Neural progenitor cell (in vitro differentiated cells): ENCODE results near the gene CALR. TPM values are rescaled to one million over a fixed set of nuclear protein-coding genes. Genes with fewer than 3 reads are reported as not detected.

Source experiments
- DNase-seq: peaks from one replicate; pipeline ENCODE4 v3.0.0-alpha.2; 2016; ENCODE audit warnings: low spot score
- H2AFZ ChIP-seq: fragments of 200-600 bp; sonication (generic); replicated peaks from 2 replicates; pipeline ENCODE4 v1.6.1; 2016; ENCODE audit warnings: antibody characterized with exemption
- H3F3A ChIP-seq: fragments of 200-600 bp; sonication (generic); 2 replicates; pipeline ENCODE4 v1.6.1; 2016; ENCODE audit warnings: antibody characterized with exemption, low read depth
- H3K27ac ChIP-seq: fragments of 200-600 bp; sonication (generic); 2 replicates; pipeline ENCODE4 v1.5.1; 2016; ENCODE audit warnings: mild to moderate bottlenecking
- H3K27me3 ChIP-seq: fragments of 200-600 bp; sonication (generic); 2 replicates; pipeline ENCODE4 v1.6.1; 2016; ENCODE audit warnings: mild to moderate bottlenecking, moderate library complexity
- H3K36me3 ChIP-seq: fragments of 200-600 bp; sonication (generic); 2 replicates; pipeline ENCODE4 v1.5.1; 2016
- H3K4me1 ChIP-seq: fragments of 200-600 bp; sonication (generic); 2 replicates; pipeline ENCODE4 v1.6.1; 2016; ENCODE audit warnings: mixed run types
- H3K4me2 ChIP-seq: fragments of 200-600 bp; sonication (generic); 2 replicates; pipeline ENCODE4 v1.6.1; 2016
- H3K4me3 ChIP-seq: fragments of 200-600 bp; sonication (generic); 2 replicates; pipeline ENCODE4 v1.5.1; 2016
- H3K79me2 ChIP-seq: fragments of 200-600 bp; sonication (generic); 2 replicates; pipeline ENCODE4 v1.6.1; 2016; ENCODE audit warnings: low read depth
- H3K9ac ChIP-seq: fragments of 200-600 bp; sonication (generic); 2 replicates; pipeline ENCODE4 v1.6.1; 2016
- H3K9me3 ChIP-seq: fragments of 200-600 bp; sonication (generic); 2 replicates; pipeline ENCODE4 v1.5.1; 2016; ENCODE audit warnings: low read depth
- H4K20me1 ChIP-seq: fragments of 200-600 bp; sonication (generic); 2 replicates; pipeline ENCODE4 v1.6.1; 2016; ENCODE audit warnings: low read depth
- H3K27ac Mint-ChIP-seq: 3 replicates; pipeline ENCODE4 v1.8.0; 2021; ENCODE audit warnings: mixed read lengths
- H3K27me3 Mint-ChIP-seq: 2 replicates; pipeline ENCODE4 v1.8.0; 2022; ENCODE audit warnings: low read depth, mild to moderate bottlenecking, inconsistent platforms, moderate library complexity, mixed read lengths; ENCODE audit not compliant: insufficient read depth
- H3K36me3 Mint-ChIP-seq: 3 replicates; pipeline ENCODE4 v1.8.0; 2021; ENCODE audit warnings: mixed read lengths
- H3K4me1 Mint-ChIP-seq: 3 replicates; pipeline ENCODE4 v1.8.0; 2021; ENCODE audit warnings: mixed read lengths
- H3K4me3 Mint-ChIP-seq: 3 replicates; pipeline ENCODE4 v1.8.0; 2021; ENCODE audit warnings: mild to moderate bottlenecking, moderate library complexity, mixed read lengths
- H3K9me3 Mint-ChIP-seq: 3 replicates; pipeline ENCODE4 v1.8.0; 2020; ENCODE audit warnings: mixed read lengths
- CTCF ChIP-seq: fragments of 200-600 bp; sonication (generic); IDR thresholded peaks from 2 replicates; pipeline ENCODE4 v1.5.1; 2017; ENCODE audit warnings: antibody characterized with exemption, mild to moderate bottlenecking
- EZH2 ChIP-seq: fragments of 200-600 bp; sonication (generic); IDR thresholded peaks from 2 replicates; pipeline ENCODE4 v1.6.1; 2017; ENCODE audit warnings: antibody characterized with exemption, mild to moderate bottlenecking, moderate library complexity
- EZH2phosphoT487 ChIP-seq: fragments of 200-600 bp; sonication (generic); IDR thresholded peaks from 2 replicates; pipeline ENCODE4 v1.6.1; 2017; ENCODE audit warnings: antibody characterized with exemption
- total RNA-seq: library from RNA; depleted of rRNA; stranded (reverse); fragments of >200 nt; gene quantifications from 2 replicates; pipeline ENCODE4 v1.2.3, GENCODE V29; 2015; ENCODE audit warnings: low replicate concordance

Gene CALR
- total RNA-seq, 1 donor from 2014 or later: 437 TPM

GRCh38 chr19:12939975-12940423, 1.6 kb downstream of the CALR start:
- Histone ChIP-seq H2AFZ (no peak overlapping the region), H3K79me2 (peaks cover 37% of the 10 kb centered on the region), H3K9ac (no peak overlapping the region), H3K4me3 (peak overlapping the region; percentile 97), H3K27me3 (no peaks in the 10 kb centered on the region), H3K9me3 (no peaks in the 10 kb centered on the region), H3K27ac (no peak overlapping the region), H3K4me1 (peaks cover 20% of the 10 kb centered on the region), H3F3A (peaks cover 80% of the 10 kb centered on the region), H4K20me1 (peaks cover 22% of the 10 kb centered on the region), H3K36me3 (peaks cover 10% of the 10 kb centered on the region), H3K4me2 (peak overlapping the region; percentile 86)
- Mint-ChIP-seq H3K4me1 (peaks cover 39% of the 10 kb centered on the region), H3K9me3 (no peaks in the 10 kb centered on the region), H3K36me3 (peaks cover 38% of the 10 kb centered on the region), H3K4me3 (peak overlapping the region; percentile 100), H3K27me3 (peaks cover 19% of the 10 kb centered on the region), H3K27ac (no peak overlapping the region)
- TF ChIP-seq CTCF (no peak), EZH2phosphoT487 (no peak), EZH2 (no peak)
- DNase-seq: no peak

- TF ChIP-seq EZH2 (no peak), EZH2phosphoT487 (no peak), CTCF (no peak)
- Histone ChIP-seq H3K4me3 (no peak overlapping the region), H3K4me2 (peak overlapping the region; percentile 86), H3K9ac (no peak overlapping the region), H3K27me3 (no peaks in the 10 kb centered on the region), H3K79me2 (peaks cover 37% of the 10 kb centered on the region), H4K20me1 (peaks cover 22% of the 10 kb centered on the region), H3K27ac (no peak overlapping the region), H3K9me3 (no peaks in the 10 kb centered on the region), H3K36me3 (peaks cover 10% of the 10 kb centered on the region), H3K4me1 (peaks cover 20% of the 10 kb centered on the region), H3F3A (peaks cover 87% of the 10 kb centered on the region), H2AFZ (no peak overlapping the region)
- no peak for DNase-seq
- peak overlapping the region; percentile 78 for H3K4me3 Mint-ChIP-seq
- peaks cover 41% of the 10 kb centered on the region for H3K36me3 Mint-ChIP-seq
- peaks cover 23% of the 10 kb centered on the region for H3K27me3 Mint-ChIP-seq
- H3K9me3 Mint-ChIP-seq: no peaks in the 10 kb centered on the region
- H3K4me1 Mint-ChIP-seq: peaks cover 43% of the 10 kb centered on the region
- H3K27ac Mint-ChIP-seq: no peak overlapping the region
Measured at GRCh38 chr19:12940897-12941296, 2.5 kb downstream of the CALR start.

GRCh38 chr19:12943437-12944044, 5.1 kb downstream of the CALR start:
- no peak overlapping the region for H3K27ac Mint-ChIP-seq
- TF ChIP-seq EZH2phosphoT487 (no peak), CTCF (no peak), EZH2 (no peak)
- H3K4me3 Mint-ChIP-seq: peak overlapping the region; percentile 74
- H3K9ac ChIP-seq: no peak overlapping the region
- no peak overlapping the region for H3K27ac ChIP-seq
- H3K4me1 Mint-ChIP-seq: peaks cover 40% of the 10 kb centered on the region
- H3K4me1 ChIP-seq: peaks cover 15% of the 10 kb centered on the region
- H3K9me3 ChIP-seq: no peaks in the 10 kb centered on the region
- H3K9me3 Mint-ChIP-seq: no peaks in the 10 kb centered on the region
- H3K79me2 ChIP-seq: peaks cover 57% of the 10 kb centered on the region
- H3K36me3 ChIP-seq: peaks cover 10% of the 10 kb centered on the region
- H3K36me3 Mint-ChIP-seq: peaks cover 49% of the 10 kb centered on the region
- no peaks in the 10 kb centered on the region for H3K27me3 ChIP-seq
- H2AFZ ChIP-seq: no peak overlapping the region
- peaks cover 37% of the 10 kb centered on the region for H4K20me1 ChIP-seq
- peaks cover 23% of the 10 kb centered on the region for H3K27me3 Mint-ChIP-seq
- DNase-seq: no peak
- H3K4me3 ChIP-seq: no peak overlapping the region
- no peak overlapping the region for H3K4me2 ChIP-seq
- H3F3A ChIP-seq: peaks cover 79% of the 10 kb centered on the region
